Bronchial epithelial cell (primary cell): ENCODE data around the gene STK38. TPM values are rescaled to one million over a fixed set of nuclear protein-coding genes. Genes with fewer than 3 reads are reported as not detected.
"Not testable (repeated sequence)": the region's sequence is repeated elsewhere in the genome, so short reads cannot be mapped to it uniquely, and the experiment has no call there.

Experiments used
- DNase-seq: peaks from one replicate; pipeline ENCODE4 v3.0.0-alpha.2; 2010; ENCODE audit warnings: low read depth
- FAIRE-seq: peaks from 2 replicates; lab custom pipeline; 2011; peaks lifted over from hg19 to GRCh38; lab: Jason Lieb, UNC
- H3K27me3 ChIP-seq: 2 replicates; pipeline ENCODE4 v1.5.1; 2011; ENCODE audit warnings: low read length; ENCODE audit not compliant: control insufficient read depth, insufficient read depth
- H3K36me3 ChIP-seq: 2 replicates; pipeline ENCODE4 v1.5.1; 2011; ENCODE audit warnings: low read length; ENCODE audit not compliant: control insufficient read depth, insufficient read depth
- H3K4me3 ChIP-seq: 2 replicates; pipeline ENCODE4 v1.5.1; 2011; ENCODE audit warnings: mild to moderate bottlenecking, low read depth, low read length, control low read depth
- total RNA-seq: library from RNA; depleted of rRNA; stranded (reverse); fragments of >200 nt; gene quantifications from 2 replicates; pipeline ENCODE4 v1.2.1, GENCODE V29; 2014
- TF ChIP-seq, protein P1 (sequence below): IDR thresholded peaks from 2 replicates; pipeline ENCODE4 v1.5.1; 2011; ENCODE audit warnings: mild to moderate bottlenecking, moderate library complexity, low read length, control low read depth, inconsistent platforms; ENCODE audit not compliant: insufficient read depth, severe bottlenecking

The STK38 gene
- total RNA-seq, 1 donor from 2014 or later = 13.7 TPM

DNA sequence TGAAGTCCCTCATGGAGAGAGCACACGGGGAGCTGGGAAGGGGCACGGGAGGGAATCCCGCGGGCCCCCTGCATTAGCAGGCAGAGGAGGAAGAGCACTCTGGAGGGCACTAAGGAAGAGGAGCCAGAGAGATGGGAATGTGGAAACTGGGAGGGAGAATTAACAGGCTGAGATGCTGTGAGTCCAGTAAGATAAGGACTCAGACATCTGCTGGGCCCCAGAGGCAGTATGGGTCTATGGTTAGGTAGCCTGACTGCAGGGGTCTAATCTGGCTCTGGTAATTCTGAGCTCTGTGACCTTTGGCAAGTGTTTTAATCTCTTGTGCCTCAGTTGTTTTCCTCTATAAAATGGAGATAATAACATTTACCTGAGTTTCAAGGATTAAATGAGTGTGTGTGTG is 31.2 kb upstream of the STK38 start:
- TF ChIP-seq, protein P1, sequence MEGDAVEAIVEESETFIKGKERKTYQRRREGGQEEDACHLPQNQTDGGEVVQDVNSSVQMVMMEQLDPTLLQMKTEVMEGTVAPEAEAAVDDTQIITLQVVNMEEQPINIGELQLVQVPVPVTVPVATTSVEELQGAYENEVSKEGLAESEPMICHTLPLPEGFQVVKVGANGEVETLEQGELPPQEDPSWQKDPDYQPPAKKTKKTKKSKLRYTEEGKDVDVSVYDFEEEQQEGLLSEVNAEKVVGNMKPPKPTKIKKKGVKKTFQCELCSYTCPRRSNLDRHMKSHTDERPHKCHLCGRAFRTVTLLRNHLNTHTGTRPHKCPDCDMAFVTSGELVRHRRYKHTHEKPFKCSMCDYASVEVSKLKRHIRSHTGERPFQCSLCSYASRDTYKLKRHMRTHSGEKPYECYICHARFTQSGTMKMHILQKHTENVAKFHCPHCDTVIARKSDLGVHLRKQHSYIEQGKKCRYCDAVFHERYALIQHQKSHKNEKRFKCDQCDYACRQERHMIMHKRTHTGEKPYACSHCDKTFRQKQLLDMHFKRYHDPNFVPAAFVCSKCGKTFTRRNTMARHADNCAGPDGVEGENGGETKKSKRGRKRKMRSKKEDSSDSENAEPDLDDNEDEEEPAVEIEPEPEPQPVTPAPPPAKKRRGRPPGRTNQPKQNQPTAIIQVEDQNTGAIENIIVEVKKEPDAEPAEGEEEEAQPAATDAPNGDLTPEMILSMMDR = no peak
- no peak for FAIRE-seq
- no peaks in the 10 kb centered on the region for H3K27me3 ChIP-seq
- DNase-seq = no peak
- no peaks in the 10 kb centered on the region for H3K36me3 ChIP-seq
- no peak overlapping the region for H3K4me3 ChIP-seq

DNA sequence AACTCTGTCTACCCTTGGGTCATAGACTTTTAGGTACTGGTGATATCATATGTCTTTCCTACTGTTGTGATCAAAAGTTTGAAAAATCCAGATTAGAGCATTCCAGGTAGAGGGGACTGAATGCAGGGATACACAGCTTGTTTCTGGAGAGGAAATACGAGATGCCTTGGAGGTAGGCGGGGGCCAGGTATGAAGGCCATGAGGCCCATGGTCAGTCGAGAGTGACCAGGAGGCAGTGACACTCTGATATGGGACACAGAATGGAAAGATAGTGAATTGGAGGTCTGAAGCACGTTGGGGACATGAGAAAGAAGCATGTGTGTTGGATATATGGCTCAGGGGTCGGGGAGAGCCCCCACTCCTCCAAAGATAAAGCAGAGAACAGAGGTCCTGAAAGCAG is 30.8 kb upstream of the STK38 start:
- FAIRE-seq = no peak
- no peak for DNase-seq
- Histone ChIP-seq H3K4me3 (no peak overlapping the region), H3K36me3 (no peaks in the 10 kb centered on the region), H3K27me3 (no peaks in the 10 kb centered on the region)
- TF ChIP-seq, protein P1 = no peak

DNA sequence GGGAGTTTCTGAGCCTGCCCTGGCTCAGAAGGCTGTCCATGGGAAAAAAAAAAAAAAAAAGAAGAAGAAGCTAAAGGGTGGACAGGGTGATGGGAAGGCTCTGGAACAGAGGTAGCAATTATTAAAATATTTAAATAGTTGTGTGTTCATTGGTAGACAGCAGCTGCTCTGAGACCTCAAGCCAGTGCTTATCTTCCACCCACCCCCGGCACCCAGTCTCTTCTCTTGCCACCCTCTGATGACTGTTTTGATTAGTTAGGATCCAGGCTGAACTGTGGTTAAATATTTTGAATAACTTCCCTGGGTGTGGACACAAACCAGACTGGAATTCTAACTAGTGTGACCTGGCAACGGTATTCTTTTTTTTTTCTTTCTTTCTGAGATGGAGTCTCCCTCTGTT is 30.0 kb upstream of the STK38 start:
- TF ChIP-seq, protein P1 = no peak
- DNase-seq (peak; percentile 91), FAIRE-seq (no peak)
- no peak overlapping the region for H3K4me3 ChIP-seq
- H3K27me3 ChIP-seq = no peaks in the 10 kb centered on the region
- H3K36me3 ChIP-seq = no peaks in the 10 kb centered on the region

DNA sequence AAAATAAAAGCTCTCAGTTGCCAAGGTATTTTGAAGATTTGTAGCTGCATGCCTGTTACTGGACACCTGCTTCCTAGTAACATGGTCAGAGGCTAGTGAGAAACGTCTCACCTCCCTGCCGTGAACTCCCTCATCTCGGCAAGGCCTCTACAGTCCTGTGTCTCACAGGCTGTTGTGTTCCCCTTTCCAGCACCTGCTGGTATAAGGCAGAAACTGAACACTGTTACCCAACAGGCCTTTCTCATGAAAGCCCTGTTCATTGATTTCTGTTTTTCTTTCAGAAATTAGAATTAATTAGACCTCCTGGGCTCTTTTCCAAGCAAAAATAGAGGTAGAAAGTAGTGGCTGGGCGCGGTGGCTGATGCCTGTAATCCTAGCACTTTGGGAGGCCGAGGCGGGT is 29.3 kb upstream of the STK38 start:
- FAIRE-seq = no peak

DNA sequence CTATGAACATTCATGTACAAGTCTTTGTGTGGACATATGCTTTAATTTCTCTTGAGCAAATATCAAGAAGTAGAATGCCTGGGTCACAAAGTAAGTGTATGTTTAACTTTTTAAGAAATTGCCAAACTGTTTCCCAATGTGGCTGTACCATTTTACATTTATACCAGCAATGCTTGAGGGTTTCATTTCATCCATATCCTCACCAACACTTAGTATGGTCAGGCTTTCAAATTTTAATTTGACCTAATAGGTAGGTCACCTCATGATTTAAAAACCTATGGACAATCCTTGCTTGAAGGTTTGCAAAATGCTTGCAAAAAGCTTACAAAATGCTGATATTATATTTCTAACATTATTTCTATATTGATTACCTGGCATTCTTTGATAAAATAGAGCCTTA is 27.4 kb upstream of the STK38 start:
- H3K27me3 ChIP-seq = no peaks in the 10 kb centered on the region
- no peaks in the 10 kb centered on the region for H3K36me3 ChIP-seq
- no peak for DNase-seq
- TF ChIP-seq, protein P1 = no peak
- H3K4me3 ChIP-seq = no peak overlapping the region
- FAIRE-seq = no peak

More for the DNA sequence above, 29.3 kb upstream of the STK38 start:
- Histone ChIP-seq H3K27me3 (no peaks in the 10 kb centered on the region), H3K36me3 (no peaks in the 10 kb centered on the region), H3K4me3 (no peak overlapping the region)
- DNase-seq = no peak
- TF ChIP-seq, protein P1 = no peak

DNA sequence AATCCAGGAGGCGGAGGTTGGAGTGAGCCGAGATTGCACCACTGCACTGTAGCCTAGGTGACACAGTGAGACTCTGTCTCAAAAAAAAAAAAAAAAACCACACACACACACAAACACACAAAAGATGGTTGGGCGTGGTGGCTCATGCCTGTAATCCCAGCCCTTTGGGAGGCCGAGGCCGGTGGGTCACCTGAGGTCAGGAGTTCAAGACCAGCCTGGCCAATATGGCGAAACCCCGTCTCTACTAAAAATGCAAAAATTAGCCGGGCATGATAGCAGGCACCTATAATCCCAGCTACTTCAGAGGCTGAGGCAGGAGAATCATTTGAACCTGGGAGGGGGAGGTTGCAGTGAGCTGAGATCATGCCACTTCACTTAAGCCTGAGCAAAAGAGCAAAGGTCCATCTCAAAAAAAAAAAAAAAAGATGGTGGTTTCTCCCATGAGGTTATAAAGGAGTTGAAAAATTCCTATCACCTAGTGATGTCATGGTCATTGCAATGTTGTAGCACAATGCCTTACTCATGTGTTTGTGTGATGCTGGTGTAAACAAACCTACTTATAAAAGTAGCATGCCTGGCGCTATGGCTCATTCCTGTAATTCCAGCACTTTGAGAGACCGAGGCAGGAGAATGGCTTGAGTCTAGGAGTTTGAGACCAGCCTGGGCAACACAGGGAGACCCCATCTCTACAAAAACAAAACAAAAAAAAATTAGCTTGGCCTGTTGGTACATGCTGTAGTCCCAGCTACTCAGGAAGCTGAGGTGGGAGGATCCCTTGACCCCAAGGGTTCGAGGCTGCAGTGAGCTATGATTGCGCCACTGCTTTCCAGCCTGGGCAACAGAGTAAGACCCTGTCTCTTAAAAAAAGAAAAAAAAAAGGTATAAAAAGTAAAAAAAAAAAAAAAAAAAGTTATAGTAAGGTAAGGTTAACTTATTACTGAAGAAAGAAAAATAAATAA is 25.4 kb upstream of the STK38 start:
- H3K36me3 ChIP-seq, H3K27me3 ChIP-seq, H3K4me3 ChIP-seq, FAIRE-seq: not testable (repeated sequence)
- peak; percentile 73 for DNase-seq
